Stimulated activated CD4-positive, alpha-beta T cell treated with anti-CD3 and anti-CD28 coated beads, Interleukin-4, amount 100 ng/mL, for 24 hours (primary cell): ENCODE data around the gene EPHX1.
"Not testable (repeated sequence)": the region's sequence is repeated elsewhere in the genome, so short reads cannot be mapped to it uniquely, and the experiment has no call there.

Experiments
- DNase-seq: peaks from one replicate; pipeline ENCODE4 v3.0.0-alpha.2; 2020

Gene EPHX1

DNA sequence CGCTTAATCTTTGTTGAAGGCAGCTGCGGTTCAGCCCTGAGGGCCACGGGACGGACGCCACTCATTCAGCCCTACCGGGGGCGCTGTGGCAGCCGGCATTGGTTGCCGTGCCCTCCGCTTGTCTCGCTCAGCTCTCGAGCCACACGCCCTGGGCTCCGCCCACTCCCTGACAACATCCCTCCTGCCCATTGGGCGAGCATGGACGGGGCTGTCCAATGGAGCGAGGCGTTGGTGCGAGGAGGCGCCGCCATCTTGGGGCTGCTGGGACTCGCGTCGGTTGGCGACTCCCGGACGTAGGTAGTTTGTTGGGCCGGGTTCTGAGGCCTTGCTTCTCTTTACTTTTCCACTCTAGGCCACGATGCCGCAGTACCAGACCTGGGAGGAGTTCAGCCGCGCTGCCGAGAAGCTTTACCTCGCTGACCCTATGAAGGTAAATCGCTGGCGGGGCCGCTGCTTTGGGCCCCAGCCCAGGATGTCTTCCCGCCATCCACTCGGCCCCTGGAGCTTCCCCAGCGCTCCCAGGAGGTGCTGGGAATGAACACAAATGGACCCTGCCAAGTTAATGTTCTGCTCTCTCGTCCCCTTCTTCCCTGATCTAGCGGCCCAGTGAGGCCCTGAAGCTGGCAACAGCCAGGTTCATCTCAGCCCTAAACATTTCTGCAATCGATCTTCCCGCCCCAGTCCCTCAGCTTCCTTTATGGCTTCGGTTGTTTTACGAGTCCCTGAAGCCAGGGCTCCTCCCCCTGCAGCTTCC is 32.2 kb upstream of the EPHX1 start, which contains the start of gene SRP9:
TSS of gene SRP9 (plus strand) at position 244 of the 754 bp plus-strand sequence. CDS start at position 359, 115 bp downstream.
- peak; percentile 99 for DNase-seq

GRCh38 chr1:225778337-225778669 is 31.6 kb upstream of the EPHX1 start:
- DNase-seq, result no peak

DNA sequence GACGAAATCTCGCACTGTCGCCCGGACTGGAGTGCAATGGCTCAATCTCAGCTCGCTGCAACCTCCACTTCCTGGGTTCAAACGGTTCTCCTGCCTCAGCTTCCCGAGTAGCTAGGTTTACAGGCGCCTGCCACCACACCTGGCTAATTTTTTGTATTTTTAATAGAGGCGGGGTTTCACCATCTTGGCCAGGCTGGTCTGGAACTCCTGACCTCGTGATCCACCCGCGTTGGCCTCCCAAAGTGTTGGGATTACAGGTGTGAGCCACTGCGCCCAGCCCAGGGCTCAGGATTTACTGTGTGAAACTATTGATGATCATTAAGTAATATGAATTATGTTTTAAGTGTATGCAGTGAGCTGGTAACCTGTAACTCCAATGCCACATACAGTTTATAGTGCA is 30.8 kb upstream of the EPHX1 start:
- not testable (repeated sequence) for DNase-seq

DNA sequence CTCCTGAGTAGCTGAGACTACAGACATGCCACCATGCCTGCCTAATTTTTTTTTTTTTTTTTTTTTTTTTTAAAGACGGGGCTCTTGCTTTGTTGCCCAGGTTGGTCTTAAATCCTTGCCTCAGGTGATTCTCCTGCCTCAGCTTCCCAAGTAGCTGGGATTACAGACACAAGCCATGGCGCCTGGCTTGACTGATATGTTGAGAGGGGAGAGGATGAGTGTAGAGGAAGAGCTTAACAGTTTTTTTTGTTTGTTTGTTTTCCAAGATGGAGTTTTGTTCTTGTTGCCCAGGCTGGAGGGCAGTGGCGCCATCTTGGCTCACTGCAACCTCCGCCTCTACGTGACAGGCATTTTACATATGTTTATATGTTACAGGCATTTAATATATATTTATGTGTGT is 29.8 kb upstream of the EPHX1 start:
- no peak for DNase-seq

GRCh38 chr1:225780630-225781029 is 29.3 kb upstream of the EPHX1 start:
- DNase-seq, result no peak

- DNase-seq, result not testable (repeated sequence)
Observed at GRCh38 chr1:225789142-225789541, 20.8 kb upstream of the EPHX1 start.

GRCh38 chr1:225794954-225795353 is 15.0 kb upstream of the EPHX1 start:
- DNase-seq, result no peak

GRCh38 chr1:225796097-225796496 is 13.8 kb upstream of the EPHX1 start:
- DNase-seq, result not testable (repeated sequence)

- not testable (repeated sequence) for DNase-seq
Observed at GRCh38 chr1:225801146-225801545, 8.8 kb upstream of the EPHX1 start.

DNA sequence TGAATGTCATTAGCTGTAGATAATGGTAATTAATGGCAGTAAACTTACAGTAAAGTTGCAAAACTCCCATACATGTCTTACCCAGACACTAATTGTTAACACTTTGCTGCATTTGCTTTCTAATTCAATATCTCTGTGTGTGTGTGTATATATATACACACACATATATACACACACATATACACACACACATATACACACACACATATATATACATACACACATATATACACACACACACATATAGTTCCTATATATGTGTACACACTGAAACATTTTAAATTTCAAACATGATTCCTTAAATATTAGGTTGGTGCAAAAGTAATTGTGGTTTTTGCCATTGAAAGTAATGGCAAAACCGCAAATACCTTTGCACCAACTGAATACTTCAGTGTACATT is 3.7 kb upstream of the EPHX1 start:
- DNase-seq, result no peak

DNA sequence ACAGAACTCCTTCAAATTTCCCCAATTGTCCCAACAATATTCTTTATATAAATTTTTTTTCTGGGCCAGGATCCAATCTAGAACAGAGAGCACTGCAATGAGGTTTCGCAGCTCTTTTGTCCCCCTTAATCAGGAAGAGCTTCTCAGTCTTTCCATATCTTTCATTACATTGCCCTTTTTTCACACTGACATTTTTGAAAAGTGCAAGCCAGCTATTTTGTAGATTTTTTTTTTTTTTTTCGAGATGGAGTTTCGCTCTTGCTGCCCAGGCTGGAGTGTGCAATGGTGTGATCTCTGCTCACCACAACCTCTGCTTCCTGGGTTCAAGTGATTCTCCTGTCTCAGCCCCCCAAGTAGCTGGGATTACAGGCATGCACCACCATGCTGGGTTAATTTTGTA is 3.2 kb upstream of the EPHX1 start:
- not testable (repeated sequence) for DNase-seq

GRCh38 chr1:225808136-225808535 is 1.8 kb upstream of the EPHX1 start:
- no peak for DNase-seq

GRCh38 chr1:225810579-225811538 is 935 bp downstream of the EPHX1 start:
- not testable (repeated sequence) for DNase-seq

DNA sequence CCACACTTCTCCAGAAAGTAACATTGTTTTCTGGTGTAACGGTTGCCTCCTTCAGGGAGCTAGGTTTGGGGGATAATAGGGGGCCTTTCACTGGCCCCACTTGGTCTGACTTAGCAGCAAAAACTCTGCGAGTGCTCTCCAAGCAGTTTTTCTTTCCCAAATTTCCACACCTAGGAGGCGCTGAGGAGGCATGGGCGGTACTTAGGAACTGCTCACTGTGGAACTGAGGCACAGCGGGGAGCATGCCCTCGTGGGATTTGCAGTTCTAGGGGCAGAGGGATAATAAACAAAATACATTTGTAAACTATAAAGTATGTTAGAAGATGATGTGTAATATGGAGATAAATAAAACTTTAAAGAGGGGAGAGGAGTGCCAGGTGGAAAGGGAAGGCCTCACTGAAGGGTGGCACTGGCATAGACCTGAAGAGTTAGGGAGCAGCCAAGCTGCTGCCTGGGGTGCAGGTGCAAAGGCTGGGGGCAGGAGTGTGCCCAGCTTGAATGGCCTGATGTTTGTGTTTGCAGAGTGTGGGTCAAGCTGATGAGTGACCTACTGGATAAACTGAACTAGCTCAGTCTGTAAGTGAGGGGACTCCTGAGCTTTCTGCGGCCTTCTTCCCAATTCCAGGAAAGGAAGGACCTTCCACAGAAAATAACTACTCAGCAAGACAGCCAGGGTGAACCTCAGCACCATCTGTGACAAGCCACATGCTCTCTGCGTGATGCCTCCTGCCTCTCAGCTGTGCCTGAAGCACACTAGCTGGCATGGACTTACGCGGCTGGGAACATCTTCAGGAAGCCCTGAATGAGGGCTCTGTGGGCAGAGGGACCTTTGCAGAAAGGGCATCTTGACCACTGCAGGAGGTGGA is 1.9 kb downstream of the EPHX1 start:
- DNase-seq, result no peak

DNA sequence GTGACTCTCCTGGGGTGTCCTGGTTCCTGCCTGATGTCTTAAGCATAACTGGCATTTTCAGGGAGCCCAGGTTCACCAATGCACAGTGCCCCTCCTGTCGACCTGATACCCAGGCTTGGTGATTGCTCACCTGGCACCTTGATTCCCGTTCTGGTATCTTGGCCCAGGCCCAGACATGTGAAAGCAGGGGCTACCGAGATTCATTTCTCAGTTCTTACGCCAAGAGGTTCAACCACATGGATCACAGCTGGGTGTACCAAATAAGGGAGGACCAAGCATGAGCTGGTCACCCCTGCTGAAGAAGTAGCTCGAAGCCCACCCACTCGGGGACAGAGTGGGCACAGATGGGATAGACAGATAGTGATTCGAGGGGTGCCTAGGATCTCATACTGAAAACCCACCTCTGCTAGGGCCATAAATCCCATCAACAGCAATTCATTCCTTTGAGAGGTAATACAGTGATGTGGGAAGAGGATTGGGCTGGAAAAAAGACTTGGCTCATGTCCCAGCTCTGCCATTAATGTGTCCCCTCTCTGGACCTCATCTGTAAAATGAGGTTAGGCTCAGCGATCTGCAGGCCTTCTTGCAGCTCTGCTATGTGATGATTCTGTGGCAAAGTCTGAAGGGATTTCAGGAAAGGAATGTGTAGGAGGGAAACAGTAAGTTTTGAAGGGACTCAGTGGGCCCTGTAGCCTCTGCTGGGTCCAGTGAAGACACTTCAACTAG is 2.7 kb downstream of the EPHX1 start:
- DNase-seq, result no peak

DNA sequence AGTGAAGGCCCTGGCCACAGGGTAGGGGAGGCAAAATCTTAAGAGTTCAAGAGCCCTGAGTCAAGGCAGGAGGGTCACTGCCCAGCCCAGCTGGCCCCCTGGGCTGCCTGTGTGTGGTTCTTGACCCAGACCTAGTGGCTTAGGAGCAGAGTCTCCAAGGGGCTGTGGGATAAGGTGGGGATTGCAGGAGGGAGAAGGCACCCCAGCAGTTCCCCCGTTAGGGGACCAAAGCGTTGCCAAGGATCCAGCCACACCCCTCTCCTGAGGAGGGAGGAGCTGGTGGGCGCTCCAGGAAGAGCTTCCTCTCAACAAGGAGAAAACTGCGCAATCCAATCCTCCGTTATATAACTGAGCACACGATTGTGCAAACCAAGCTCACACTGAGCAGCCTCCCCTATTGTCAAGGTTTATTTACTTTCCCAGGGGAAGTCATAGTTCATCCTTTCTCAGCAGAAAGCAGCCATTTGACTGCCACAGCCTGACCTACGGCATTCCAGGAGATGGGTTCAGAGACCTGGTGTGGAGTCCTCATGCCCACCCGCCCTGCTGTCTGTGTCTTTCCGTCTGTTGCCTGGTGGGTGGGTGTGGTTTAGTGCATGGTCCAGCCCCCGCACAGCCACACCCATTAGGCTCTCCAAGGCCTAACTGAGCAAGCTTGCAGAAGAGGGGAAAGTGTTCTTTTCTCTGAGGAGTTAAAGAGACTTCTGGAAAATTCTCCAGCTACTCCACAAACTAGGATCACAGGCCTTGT is 3.5 kb downstream of the EPHX1 start:
- DNase-seq, result no peak

DNA sequence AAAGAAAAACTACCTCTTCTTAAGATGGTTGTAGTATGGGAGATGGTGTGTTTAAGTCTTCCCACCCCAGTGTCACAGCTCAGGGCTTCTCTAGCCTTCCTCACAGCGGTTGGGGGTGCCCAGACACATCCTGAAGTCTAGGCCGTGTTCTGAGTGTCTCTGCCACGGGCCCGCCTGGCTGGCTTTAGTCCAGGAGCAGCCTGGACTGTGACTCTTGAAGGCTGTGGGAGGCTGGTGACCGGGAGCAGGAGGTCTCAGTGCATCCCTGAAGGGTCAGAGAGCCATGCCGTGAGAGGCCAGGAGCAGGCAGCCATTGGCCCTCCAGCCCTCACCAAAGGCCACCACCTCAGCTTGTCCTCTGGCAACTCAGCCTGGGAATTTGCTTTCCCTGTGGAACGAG is 4.5 kb downstream of the EPHX1 start:
- DNase-seq, result no peak

DNA sequence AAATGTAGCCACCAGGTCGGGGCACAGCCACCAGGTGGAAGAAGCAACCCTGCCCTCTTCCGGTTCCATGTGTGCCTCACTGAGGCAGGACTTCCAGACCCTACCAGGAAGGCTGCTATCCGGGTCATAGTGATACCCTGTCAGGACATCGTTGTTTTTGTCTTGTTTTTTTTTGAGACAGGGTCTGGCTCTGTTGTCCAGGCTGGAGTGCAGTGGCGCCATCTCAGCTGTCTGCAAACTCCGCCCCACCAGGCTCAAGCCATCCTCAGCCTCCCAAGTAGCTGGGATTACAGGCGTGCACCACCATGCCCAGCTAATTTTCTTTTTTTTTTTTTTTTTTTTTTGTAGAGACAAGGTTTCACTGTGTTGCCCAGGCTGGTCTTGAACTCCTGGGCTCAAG is 5.2 kb downstream of the EPHX1 start:
- DNase-seq, result not testable (repeated sequence)

GRCh38 chr1:225815526-225816178 is 5.7 kb downstream of the EPHX1 start:
- DNase-seq, result no peak

GRCh38 chr1:225816643-225817538 is 7.0 kb downstream of the EPHX1 start:
- no peak for DNase-seq
